ENCODE measurements around the gene TWF1.

DNA sequence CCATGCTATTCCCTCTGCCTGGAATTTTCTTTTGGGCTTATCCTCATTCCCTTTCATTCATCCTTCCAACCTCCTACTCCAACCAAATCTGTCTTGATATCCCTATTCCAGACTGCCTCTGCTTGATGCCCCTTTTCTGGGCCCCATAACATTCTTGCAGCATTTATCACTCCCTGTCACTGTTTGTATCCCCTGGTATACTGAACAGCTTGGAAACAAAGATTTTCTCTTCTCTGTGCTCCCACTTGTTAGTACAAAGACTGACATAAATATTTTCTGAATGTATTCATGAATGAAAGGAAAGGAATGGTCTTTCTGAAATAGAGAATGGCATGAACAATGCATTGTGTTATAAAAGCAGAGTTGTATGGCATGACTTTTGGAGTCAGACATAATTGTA lies 39.8 kb downstream of the TWF1 start:
- TF ChIP-seq, protein P1, sequence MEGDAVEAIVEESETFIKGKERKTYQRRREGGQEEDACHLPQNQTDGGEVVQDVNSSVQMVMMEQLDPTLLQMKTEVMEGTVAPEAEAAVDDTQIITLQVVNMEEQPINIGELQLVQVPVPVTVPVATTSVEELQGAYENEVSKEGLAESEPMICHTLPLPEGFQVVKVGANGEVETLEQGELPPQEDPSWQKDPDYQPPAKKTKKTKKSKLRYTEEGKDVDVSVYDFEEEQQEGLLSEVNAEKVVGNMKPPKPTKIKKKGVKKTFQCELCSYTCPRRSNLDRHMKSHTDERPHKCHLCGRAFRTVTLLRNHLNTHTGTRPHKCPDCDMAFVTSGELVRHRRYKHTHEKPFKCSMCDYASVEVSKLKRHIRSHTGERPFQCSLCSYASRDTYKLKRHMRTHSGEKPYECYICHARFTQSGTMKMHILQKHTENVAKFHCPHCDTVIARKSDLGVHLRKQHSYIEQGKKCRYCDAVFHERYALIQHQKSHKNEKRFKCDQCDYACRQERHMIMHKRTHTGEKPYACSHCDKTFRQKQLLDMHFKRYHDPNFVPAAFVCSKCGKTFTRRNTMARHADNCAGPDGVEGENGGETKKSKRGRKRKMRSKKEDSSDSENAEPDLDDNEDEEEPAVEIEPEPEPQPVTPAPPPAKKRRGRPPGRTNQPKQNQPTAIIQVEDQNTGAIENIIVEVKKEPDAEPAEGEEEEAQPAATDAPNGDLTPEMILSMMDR (IDR thresholded peaks at IDR 0.05; ENCODE audit: insufficient read depth, low read length): no peak
- TF ChIP-seq POLR2AphosphoS5 (IDR thresholded peaks at IDR 0.05; ENCODE audit: low read depth): no peak
- TF ChIP-seq, protein P2, sequence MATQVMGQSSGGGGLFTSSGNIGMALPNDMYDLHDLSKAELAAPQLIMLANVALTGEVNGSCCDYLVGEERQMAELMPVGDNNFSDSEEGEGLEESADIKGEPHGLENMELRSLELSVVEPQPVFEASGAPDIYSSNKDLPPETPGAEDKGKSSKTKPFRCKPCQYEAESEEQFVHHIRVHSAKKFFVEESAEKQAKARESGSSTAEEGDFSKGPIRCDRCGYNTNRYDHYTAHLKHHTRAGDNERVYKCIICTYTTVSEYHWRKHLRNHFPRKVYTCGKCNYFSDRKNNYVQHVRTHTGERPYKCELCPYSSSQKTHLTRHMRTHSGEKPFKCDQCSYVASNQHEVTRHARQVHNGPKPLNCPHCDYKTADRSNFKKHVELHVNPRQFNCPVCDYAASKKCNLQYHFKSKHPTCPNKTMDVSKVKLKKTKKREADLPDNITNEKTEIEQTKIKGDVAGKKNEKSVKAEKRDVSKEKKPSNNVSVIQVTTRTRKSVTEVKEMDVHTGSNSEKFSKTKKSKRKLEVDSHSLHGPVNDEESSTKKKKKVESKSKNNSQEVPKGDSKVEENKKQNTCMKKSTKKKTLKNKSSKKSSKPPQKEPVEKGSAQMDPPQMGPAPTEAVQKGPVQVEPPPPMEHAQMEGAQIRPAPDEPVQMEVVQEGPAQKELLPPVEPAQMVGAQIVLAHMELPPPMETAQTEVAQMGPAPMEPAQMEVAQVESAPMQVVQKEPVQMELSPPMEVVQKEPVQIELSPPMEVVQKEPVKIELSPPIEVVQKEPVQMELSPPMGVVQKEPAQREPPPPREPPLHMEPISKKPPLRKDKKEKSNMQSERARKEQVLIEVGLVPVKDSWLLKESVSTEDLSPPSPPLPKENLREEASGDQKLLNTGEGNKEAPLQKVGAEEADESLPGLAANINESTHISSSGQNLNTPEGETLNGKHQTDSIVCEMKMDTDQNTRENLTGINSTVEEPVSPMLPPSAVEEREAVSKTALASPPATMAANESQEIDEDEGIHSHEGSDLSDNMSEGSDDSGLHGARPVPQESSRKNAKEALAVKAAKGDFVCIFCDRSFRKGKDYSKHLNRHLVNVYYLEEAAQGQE (IDR thresholded peaks at IDR 0.05; ENCODE audit: insufficient replicate concordance, low read depth): no peak
- no peak for TF ChIP-seq GABPA (IDR thresholded peaks at IDR 0.05; ENCODE audit: low read depth)
- TF ChIP-seq SPI1 (IDR thresholded peaks at IDR 0.05; ENCODE audit: borderline replicate concordance, low read depth): no peak

Measured in HL-60 (cell line).